Measurements from ENCODE around the gene ZBTB7C.

- no peak for TF ChIP-seq SP1 (IDR thresholded peaks at IDR 0.05)
- no peak for TF ChIP-seq BHLHE40 (IDR thresholded peaks at IDR 0.05; ENCODE audit: borderline replicate concordance)
These were observed 385.1 kb downstream of the ZBTB7C start for GRCh38 chr18:48024009-48024512.
